Stimulated activated CD4-positive, alpha-beta T cell treated with anti-CD3 and anti-CD28 coated beads, Interleukin-4, amount 100 ng/mL, for 1 hour (primary cell): Measurements from ENCODE around the gene MZT2B.
A peak's percentile ranks its signal among the peaks of the same experiment; 100 is the strongest.
"Not testable (repeated sequence)": the region's sequence is repeated elsewhere in the genome, so short reads cannot be mapped to it uniquely, and the experiment has no call there.

Source experiments
- DNase-seq: peaks from one replicate; pipeline ENCODE4 v3.0.0-alpha.2; 2020

Gene MZT2B, protein sequence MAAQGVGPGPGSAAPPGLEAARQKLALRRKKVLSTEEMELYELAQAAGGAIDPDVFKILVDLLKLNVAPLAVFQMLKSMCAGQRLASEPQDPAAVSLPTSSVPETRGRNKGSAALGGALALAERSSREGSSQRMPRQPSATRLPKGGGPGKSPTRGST

GRCh38 chr2:130181880-130182682, at the start of gene MZT2B:
TSS of gene MZT2B (plus strand) at chr2:130182262. CDS start at chr2:130182283, 21 bp downstream.
- DNase-seq, result peak; percentile 92

DNA sequence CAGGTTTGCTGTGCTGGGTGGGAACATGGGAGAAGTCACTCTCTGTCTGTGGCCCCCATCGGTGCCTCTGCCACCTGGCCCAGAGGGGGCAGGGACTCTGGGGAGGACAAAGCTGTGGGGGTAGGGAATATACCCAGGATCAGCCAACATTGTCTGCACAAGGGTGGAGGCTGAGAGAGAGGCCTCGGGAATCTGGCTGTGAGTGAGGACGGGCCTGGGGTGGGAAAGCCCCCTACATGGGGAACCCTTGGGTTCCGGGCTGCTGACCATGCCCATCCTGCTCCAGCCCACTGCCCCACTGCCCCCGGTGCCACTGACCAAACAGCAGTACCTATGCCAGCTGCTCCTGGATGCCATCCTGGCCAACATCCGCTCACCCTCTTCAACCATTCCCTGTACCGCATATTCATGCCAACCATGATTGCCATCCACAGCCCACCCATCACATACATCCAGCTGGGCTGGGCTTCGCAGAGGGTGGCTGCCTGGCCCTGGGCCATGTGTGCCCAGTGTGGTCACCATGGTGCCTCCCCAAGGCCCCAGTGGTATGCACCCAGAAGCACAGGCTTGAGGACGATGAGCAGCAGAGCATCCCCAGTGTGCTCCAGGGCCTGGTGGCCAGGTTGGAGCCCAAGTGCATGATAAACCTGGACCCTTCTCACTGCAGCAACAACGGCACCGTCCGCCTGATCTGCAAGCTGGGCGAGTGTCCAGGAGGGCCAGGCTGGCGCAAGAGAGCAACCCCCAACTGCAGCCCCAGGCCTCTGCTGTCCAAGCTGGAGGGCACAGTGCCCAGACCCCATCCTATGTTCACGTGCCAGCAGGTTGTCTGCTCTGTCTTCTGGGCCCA, 46.1 kb upstream of the MZT2B start:
- DNase-seq, result no peak

DNA sequence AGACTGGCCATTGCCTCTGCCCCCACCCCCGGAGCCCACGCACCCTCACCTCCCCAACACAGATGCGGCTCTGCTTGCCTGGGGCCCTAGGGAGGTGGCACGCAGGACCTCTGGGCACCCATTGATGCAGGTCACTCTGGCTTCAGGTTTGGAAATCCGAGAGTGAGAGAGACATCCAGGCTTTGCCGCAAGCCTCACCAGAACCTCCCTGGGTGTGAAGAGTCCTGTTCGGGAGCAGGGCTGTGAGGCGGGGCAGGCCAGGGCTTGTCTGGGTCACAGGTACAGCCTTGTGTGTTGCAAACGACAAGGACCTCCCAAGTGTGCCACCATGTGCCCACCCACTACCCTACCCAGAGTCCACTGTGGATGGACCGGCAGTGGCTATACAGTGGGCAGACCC, 45.5 kb upstream of the MZT2B start:
- DNase-seq, result not testable (repeated sequence)

GRCh38 chr2:130137118-130137517, 44.9 kb upstream of the MZT2B start:
- not testable (repeated sequence) for DNase-seq

- not testable (repeated sequence) for DNase-seq
Observed at GRCh38 chr2:130138326-130138725, 43.7 kb upstream of the MZT2B start.

- not testable (repeated sequence) for DNase-seq
Observed at GRCh38 chr2:130138841-130139251, 43.2 kb upstream of the MZT2B start.

GRCh38 chr2:130139331-130140280, 42.5 kb upstream of the MZT2B start:
- DNase-seq, result not testable (repeated sequence)

- DNase-seq, result not testable (repeated sequence)
Observed at GRCh38 chr2:130140516-130140915, 41.5 kb upstream of the MZT2B start.

DNA sequence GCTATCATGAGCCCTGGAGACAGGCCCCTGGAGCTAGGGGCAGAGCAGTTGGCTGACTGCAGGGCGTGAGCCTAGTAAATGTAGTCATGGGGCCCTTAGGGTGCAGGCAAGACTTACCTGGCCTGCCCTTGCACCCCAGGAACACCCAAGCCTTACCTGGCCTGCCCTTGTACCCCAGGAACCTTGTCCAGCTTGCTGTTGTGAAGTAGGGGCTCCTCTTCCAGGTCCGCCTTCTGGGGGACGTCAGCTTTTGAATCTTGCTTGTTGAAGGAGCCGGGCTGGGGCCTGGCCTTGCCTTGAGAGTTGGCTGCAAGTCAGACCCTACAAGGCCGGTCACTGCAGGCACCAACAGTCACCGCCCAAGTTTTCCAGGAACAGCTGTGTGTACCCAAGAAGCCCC, 41.1 kb upstream of the MZT2B start:
- not testable (repeated sequence) for DNase-seq

DNA sequence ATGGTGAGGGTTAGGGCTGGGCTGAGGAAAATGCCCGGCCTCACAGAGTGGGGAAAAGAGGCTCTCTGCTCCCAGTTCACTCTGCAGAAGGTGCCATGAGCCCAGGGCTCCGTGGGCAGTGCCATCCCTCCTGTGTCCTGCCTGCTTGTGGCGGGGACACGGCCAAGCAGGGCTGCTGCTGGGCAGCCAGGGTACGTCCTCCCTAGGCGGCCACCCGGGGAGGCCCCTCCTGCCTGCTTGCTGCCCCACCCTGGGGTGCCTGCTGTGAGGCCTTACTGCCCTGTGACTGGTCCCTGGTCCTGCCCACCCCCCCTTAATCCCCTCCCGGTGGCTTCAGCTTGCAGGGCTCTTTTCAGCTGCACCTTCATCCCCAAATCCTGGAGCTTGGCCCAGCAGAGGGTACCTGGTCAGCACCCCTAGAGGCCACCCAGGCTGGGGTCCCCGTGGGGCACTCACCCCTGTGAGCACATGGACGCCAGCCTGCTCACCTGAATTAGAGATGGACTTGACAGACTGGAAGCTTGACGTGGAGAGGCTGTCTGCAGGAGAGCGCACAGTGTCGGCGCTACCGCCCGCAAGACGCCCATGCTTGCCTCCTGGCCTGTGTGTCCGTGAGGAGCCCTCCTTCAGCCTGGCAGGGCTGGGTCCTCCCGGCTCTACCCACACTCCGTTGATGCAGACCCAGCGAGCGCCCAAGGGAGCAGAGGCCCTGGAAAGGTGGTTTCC, 40.3 kb upstream of the MZT2B start:
- not testable (repeated sequence) for DNase-seq

- not testable (repeated sequence) for DNase-seq
Observed at GRCh38 chr2:130142396-130143265, 39.4 kb upstream of the MZT2B start.

DNA sequence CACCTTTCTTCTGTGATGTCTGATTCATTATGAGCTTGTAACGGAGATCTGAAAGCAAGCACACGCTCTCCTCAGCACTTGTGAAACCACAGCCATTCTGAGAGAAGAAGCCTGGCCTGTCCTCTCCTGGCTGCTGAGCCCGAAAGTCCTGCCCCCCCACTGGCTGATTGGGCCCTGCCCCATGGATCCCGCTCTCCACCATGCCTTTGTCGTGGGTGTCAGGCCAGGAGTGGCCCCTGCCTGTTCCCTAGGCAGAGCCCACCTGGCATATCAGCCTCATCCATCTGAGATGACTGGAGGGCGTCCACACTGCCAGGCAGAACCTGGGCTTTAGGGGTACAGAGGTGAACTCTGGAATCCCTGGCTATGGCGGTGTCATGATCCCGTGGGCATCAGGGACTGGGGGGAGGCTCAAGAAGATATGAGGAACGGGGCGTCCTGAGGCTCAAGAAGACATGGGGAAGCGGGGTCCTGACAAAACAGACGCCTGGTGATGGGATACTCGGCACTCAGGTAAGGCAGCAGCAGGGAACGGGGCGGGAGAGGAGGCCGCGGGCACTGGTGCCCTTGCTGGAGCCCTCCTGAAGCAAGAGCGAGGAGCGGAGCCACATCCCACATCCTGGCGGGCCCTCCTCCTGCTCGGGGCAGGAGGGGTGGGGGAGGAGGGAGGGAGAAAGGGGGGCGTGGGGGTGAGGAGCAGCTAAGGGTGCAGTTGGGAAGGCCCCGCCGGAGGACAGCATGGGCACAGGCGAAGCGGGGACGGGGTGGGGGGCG, 38.6 kb upstream of the MZT2B start:
- DNase-seq, result not testable (repeated sequence)

DNA sequence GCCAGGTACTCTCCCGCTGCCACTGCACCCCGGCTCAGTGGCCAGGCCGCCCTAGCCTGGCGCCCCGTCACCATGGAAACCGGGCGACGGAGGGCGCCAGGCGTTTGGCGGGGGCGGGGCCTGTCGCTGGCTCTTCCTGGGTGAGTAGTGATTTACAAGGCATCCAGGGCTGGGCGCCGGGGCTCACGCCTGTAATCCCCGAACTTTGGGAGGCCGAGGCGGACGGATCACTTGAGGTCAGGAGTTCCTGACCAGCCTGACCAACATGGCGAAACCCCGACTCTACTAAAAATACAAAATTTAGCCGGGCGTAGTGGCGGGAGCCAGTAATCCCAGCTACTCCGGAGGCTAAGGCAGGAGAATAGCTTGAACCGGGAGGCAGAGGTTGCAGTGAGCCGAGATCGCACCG, 37.1 kb upstream of the MZT2B start, which contains the start of gene CCDC74B:
CCDC74B (minus strand) TSS at position 107 of the 409 bp plus-strand sequence. CDS start 116 bp downstream, outside the sequence.
- peak; percentile 51 for DNase-seq

GRCh38 chr2:130148515-130148914, 33.5 kb upstream of the MZT2B start:
- not testable (repeated sequence) for DNase-seq

DNA sequence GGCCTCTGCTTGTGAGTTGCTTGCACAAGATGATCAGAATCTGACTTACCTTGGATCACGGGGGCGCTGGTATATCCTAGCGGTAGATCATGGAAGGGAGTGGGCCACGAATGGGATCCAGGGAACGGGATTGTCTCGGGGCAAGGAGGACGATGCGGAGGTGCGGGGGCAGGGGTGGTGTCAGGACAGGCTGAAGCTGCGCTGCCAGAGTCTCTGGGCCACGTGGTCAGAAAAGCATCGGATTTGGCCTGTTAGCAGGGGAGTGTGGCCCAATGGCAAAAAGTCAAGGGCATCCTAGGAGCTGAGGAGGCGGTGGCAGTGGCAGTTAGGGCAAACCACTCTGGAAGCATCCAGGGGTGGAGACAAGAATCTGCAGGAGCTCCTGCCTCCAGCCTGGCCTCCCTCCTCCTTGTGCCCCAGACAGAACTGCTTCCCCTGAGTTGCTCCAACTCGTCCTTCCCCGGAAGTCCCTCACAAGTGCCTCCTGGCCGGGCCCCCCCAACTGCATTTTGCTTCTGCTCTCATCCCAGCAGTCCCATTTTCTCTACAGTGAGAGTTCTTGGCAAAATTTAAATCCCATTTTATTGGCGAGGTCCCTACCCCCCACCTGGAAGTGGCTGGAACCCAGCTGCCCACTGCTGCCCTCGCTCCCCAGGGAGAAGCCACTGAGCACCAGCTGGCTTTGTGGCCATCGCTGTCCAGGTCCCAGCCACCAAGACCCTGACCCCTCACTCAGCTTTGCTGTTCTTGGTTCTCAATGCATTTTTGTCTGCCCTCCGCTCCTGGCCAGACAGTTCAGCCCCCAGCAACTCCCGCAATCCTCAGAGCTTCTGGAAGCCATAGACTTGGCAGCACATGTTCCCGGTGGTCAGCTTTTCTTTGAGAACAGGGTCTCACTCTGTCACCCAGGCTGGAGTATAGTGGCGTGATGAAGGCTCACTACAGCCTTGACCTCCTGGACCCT, 31.6 kb upstream of the MZT2B start:
- DNase-seq, result no peak

- DNase-seq, result not testable (repeated sequence)
Observed at GRCh38 chr2:130151145-130151512, 30.9 kb upstream of the MZT2B start.

DNA sequence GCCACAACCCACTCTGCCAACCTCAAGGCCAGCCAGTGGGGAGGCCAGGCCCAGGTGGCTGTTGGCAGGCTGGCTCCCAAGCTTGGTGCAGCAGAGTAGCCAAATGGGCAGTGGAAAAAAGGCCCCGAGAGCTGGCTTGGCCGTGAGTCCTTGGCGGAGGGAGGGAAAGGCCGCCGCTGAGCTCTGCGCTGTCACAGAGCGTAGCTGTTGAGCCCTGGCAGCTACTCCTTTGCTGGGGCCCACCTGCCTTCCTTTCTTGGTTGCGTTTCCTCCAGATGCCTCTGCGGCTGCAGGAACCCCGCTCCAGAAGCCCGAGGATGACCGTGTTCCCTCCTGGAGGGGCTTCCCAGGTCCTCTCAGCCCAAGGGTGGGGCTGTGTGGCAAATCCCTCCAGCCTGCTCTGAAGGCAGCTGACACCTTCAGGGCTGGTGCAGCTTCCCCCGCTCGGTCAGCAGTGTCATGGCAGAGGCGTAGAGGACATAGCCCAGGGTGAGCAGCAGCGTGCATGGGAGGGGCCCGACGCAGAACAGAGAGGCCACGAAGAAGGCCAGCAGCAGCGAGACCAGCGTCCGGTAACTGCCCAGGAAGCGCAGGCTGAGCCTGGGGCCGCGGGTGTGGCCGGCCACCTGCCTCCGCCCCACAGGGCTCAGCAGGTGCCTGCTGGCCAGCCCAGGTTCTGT, 29.8 kb upstream of the MZT2B start:
- not testable (repeated sequence) for DNase-seq
